CD4-positive, alpha-beta T cell treated with Interleukin-21 for 1 hour (primary cell): ENCODE data around the gene GUCA2B.

Source experiments
- DNase-seq: peaks from one replicate; pipeline ENCODE4 v3.0.0-alpha.2; 2020

Gene GUCA2B

DNA sequence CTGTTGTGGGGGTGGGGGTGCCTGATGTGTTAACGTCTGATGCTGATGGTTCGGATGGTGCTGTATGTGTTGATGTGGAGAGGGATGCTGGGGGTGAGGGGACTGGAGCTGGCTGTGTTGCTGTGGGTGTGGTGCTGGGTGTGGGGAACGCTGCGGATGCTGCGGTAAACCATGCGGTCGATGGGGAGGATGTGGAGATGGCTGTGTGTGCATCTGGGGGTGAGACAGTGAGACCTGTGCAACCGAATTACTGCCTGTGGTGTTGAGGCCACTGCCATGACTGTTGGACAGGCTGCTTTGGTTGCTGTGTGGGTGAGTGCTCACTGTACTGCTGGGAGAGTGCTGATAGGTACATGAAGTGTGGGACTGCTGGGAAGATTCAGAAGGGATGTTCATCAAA is 38.1 kb downstream of the GUCA2B start:
- no peak for DNase-seq

DNA sequence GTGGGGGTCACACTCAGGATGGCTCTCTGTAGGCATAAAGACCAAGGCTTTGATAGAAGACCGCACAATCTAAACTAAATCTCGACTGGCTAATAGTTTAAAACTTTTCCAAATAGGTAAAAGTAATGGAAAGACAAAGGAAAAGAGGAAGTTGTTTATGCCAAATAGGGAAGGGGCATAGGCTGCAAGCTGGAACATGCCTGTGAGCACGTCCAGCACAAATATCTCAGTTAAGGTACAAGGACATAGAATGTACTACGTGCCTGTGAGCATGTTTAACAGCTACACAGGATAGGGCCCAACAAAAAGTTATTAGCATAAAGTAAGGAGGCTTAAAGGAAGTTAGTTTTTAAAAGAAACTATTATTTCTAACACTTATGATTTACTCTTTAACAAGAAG is 38.9 kb downstream of the GUCA2B start:
- no peak for DNase-seq

DNA sequence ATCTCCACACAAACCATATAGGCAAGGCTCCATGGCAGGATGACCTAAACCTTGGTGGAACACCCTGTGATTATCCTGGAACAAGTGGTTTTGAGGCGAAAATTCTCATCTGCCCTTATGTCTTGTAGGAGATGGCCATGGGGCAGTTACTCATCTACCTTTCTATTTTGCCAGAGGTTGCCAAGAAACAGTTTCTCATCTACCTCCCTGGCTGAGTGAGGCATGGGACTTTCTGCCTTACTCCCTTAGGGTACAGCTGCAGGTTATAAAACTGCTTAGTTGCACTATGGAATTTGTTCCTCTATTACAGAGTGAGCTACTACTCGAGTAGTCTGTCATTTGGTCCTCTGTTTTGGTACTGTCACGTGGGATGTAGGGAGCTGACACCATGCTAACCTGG is 42.6 kb downstream of the GUCA2B start:
- DNase-seq = no peak

DNA sequence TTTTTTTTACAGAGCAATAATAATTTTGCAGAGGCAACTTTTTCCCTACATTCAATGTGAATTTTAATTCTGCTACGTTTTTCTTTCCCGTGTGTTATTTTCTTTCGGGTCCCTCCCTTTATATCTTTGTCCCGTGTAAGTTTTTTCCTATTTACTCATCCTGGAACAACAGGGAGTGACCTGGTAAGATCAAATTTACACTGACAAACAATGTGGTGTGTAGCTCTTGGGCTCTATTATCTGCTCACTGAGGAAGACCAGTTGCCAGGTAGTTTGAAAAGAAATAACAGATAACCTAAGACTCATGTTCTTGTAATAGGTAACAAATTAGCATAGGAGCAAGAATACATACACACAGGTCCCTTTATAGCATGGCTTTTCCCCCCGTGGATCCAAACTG is 45.0 kb downstream of the GUCA2B start:
- no peak for DNase-seq

DNA sequence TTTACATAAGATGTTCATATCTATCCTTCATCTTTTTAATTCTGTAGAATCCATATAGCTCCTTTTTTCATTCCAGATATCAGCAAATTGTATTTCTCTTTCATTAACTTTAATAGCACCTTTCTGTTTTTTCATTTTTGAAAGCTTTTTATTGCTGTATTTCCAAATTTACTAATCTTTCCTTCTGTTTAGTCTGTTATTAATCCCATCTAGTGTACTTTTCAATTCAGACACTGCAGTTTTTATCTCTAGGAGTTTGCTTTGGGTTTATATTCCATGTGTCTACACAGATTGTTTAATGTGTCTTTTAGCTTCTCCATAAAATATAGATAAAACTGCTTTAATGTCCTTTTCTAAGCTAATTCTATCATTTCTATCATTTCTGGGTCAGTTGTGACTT is 48.8 kb downstream of the GUCA2B start:
- DNase-seq = no peak
